Testis (tissue), 2 donors: ENCODE measurements around the gene LAG3.

Source experiments
- CTCF ChIP-seq, 3 experiments: fragments of 450-650 bp in 2 of 3; fragments of 200-600 bp in 1 of 3; sonication (generic) in 1 of 3; IDR thresholded peaks; one replicate each; pipeline ENCODE4 v1.5.1; 2016 to 2019; ENCODE audit warnings: antibody characterized with exemption in 3 of 3, mild to moderate bottlenecking in 2 of 3, moderate library complexity in 1 of 3
- POLR2A ChIP-seq: fragments of 450-650 bp; IDR thresholded peaks from one replicate; pipeline ENCODE4 v1.6.1; 2017; ENCODE audit warnings: antibody characterized with exemption, mild to moderate bottlenecking, moderate library complexity

GRCh38 chr12:6748761-6749160 is 23.6 kb upstream of the LAG3 start:
- TF ChIP-seq CTCF (IDR thresholded peaks at IDR 0.05) (no peak), POLR2A (no peak)
